HG03039 (cell line): ENCODE results near the gene HAO2.

Experiments used
- ATAC-seq: cut with Tn5 transposase; IDR thresholded peaks from one replicate; pipeline ENCODE4 v1.9.1; 2021; ENCODE audit warnings: mild to moderate bottlenecking, moderate library complexity; ENCODE audit not compliant: unreplicated experiment

The HAO2 gene

DNA sequence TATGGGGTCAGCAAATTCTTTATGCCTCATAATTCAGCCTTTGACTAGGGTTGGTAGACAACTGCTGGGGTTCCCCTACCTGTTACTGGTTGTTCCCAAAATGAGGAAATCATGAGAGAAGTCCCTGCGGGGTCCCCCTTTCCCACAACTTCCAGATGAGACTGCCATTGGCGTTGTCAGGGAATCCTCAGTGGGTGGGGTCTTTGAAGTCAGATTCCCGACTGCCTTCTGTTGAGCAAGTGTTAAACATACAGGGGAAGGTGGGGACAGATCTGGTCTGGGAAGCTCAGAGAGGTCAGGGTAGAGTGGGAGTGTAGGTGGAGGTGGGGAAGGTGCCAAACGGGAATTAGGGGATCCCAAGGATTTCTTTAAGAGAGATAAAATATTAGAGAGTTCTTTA is 61.1 kb downstream of the HAO2 start:
- no peak for ATAC-seq

DNA sequence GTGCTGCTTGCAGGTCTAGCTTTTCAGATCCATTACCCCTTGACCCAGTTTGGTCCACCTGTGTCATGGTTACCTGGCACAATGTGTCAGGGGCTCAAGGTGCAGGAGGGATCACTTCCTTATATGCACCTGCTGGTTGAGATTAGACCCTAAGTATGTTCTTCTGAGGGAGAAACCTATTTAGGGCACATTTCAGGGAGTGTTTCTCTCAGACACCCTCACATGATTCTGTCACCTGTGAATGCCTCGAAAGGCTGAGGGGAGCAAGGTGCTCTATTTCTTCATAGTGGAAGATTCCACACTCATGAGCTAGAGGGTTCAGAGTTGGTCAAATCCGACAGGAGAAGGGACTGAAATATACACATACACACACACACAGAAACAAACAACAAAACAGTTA is 61.9 kb downstream of the HAO2 start:
- no peak for ATAC-seq

GRCh38 chr1:119431836-119432235 is 63.3 kb downstream of the HAO2 start:
- no peak for ATAC-seq

- no peak for ATAC-seq
Measured at GRCh38 chr1:119435052-119435451, 66.5 kb downstream of the HAO2 start.

DNA sequence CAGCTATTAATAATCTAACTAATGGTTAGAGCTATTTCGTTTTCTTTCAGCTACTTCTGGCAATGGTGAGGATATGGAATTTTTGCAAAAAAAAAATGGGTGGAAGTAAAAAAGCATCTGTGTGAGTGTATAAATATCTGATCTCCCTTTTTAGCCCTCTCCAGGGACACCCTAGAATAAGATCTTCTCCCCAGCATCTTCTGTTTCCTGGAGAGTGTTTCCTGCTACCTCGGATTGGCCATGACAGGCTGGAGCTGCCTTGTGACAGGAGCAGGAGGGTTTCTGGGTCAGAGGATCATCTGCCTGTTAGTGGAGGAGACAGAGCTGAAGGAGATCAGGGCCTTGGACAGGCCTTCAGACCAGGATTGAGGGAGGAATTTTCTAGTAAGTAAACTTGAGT is 70.2 kb downstream of the HAO2 start:
- no peak for ATAC-seq

GRCh38 chr1:119440721-119441307 is 72.2 kb downstream of the HAO2 start:
- no peak for ATAC-seq

DNA sequence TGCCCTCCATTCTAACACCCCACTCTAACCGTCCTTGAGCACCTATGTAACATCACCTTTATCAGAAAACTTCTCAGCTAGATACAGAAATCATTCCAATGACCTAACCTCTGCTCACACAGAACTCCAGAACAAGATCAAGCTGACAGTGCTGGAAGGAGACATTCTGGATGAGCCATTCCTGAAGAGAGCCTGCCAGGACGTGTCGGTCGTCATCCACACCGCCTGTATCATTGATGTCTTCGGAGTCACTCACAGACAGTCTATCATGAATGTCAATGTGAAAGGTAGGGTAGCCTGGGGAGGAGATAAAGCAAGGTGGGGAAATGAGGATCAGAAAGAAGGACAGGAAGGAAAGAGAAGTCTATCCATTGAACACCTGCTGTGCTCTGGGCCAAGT is 74.2 kb downstream of the HAO2 start:
- ATAC-seq, result no peak
